ENCODE data around the gene WNT2B.

The WNT2B gene

DNA sequence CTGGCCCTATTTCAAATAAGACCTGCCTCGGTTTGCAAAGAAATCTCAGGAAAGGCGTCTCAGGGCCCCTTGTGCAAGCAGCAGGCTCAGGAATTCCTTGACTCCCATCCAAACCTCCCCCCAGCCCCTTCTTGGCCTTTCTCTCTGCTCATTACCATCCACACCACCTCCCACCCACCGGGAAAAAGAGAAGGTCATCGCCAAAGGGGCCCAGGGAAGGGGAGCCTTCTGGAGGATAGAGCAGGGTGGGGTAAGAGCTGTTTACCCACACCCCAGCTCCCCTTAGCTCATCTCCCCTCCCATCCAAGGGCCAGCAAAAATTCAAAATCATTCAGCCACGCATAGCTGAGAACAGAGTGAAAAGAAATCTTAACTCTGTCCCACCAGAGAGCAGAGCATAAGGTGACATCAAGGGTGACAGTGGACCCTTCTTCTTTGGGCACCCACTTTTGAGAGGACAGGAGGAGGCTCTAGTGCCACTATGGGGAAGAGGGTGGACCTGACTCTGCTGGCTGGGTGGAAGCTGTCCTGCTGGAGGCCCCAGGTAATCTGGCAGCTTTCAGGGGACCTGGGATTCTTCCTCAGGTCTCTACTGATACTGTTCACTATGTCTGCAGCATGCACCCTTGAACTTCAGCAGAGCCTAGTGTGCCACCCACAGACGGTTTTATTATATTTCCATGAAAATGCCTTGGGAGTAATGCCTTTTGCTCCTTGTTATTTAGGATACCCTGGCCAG lies 3.9 kb upstream of the WNT2B start:
- no peak for DNase-seq

DNA sequence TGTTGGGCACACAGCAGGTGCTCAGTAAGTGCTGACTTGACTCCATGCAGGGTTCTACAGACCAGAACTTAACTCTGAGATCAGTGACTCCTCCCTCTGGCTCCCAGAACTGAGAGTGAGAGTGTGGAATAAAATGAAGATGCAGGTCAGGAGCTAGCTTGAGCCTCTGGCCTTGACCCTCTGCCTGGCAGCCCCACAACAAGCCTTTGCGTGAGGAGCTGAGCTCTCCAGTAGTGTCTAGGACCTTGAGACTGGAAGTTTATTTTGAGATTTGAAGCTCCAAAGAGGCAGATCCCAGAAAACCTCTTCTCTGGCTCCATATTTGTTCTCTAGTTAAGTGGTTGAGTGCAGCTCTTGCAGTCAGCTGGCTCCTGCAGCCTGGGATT lies 3.4 kb upstream of the WNT2B start:
- DNase-seq: no peak

DNA sequence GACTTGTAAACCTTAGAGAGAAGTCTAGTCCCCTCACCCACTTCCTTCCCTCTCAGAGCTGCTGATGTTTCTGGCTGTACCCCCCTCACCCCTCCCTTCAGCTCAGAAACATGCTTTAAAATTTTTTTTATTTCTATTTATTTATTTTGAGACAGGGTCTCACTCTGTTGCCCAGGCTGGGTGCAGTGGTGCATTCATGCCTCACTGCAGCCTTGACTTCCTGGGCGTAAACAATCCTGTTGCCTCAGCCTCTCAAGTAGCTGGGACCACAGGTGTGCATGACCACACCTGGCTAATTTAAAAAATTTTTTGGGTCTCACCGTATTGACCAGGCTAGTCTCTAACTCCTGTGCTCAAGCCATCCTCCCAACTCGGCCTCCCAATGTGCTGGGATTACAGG lies 2.9 kb upstream of the WNT2B start:
- no peak for DNase-seq

DNA sequence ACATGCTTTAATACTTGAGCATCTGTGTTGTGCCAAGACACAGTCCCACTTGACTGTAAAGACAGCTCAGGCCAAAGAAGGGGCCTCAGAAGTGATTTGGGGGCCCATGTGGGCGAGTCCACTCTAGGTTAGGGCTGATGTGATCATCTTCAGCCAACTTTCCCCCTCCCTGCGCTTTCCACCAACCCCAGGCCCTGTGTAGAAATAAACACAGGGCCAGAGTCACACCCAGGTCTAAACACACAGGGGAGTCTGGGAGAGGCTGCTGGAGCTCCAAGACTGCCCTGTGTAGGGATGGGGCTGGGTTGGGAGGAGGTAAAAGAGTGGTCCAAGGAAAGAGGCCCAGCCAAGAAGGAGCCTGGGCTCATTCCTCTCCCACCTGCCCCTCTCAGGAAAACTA lies 2.5 kb upstream of the WNT2B start:
- DNase-seq: no peak

DNA sequence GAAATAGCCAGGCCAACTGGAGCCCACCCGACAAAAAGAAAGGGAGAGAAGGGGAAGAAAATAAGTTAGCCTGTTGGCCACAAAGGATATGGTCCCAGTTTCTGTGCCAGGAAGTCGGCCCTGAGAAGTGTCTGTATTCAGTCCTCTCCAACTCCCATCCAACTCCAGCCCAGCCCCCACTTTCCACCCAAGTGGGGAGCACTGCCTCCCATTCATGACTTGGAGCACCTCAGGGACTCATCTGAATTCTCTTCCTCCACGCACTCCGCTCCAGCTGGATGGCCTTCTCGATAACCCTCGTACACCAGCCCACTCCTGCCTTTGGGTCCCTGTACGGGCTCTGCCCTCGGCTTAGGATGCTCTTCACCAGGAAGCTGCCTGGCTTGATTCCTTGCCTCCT lies 2.0 kb upstream of the WNT2B start:
- DNase-seq: no peak

DNA sequence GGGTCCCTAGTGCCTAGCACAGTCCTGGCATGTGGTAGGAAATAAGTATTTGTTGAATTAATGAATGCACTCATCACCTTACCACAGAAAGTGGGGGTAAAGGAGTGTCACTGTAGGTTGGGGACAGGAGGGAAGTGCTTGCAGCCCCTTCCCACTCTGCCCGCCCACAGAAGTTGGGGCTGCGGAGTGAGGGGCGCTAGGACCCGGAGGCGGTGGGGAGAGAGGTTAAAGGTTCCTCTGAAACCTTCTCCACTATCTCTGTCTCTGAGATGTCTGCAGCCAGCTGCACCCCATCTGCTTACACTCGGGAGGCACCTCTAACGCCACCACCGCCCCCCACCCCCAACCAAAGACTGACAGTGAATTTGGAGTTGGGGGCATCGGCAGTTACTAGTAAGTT lies 1.4 kb upstream of the WNT2B start:
- DNase-seq: no peak

DNA sequence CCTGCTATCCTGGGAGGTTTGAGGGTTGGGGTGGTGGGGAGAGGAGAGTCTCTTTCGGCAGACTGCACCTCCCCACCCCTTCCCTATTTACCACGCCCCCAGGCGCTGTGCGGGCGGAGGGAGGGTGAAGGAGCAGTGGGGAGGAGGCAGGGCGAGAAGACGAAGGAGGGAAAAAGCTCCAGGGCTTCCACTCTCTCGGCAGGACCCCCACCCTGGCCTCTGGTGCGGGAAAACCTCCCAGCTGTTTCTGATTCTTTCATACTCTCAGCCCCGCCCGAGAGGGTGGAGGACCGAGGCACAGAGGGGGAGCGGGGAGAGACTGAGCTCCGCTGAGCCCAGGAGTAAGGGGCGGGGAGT lies 866 bp upstream of the WNT2B start:
- DNase-seq: no peak

DNA sequence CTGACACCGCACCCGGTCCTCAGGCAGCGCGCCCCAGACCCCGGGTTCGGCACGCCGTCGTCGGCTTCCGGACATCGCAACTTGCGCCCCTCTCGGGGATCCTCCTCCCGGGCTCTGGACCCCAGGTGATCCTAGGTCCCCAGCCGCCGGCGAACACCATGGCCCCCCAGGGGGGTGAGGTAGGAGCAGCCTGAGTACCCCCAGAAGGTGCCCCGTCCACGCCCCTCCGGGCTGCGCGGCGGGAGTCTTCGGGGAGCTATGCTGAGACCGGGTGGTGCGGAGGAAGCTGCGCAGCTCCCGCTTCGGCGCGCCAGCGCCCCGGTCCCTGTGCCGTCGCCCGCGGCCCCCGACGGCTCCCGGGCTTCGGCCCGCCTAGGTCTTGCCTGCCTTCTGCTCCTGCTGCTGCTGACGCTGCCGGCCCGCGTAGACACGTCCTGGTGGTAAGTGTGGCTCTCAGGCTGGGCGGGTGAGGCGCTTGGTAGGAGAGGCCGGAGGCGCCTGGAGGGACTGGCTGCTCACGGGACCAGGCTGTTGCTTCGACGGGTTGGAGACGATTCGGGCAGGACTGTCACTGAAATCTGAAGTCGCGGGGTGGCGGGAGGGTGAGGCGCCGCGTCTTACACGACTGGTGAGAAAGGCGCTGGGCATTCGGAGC lies 367 bp downstream of the WNT2B start:
- DNase-seq: no peak

DNA sequence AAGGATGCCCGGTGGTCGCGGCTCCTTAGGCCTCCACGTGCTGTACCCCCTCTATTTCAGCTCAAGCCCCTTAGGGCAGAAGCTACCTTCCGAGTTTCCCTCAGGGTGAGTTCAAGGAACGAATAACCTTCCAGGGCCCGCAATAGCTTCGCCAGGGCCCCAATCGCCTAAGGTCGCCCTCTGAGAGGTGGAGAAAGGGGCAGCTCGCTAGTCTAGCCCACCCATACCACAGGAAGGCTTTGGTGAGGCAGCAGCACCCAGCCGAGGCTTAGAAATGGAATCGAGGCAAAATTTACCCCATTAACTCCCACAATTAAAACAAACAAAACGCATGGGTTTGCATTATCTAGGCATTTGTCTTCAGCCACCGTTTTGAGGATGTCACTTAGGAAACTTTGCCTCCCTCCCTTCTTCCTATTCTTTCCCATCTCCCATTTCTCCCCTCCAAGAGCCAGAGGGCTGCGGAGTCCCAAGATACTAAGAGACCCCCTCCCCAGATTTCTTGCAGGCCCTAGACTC lies 954 bp downstream of the WNT2B start:
- DNase-seq: no peak

DNA sequence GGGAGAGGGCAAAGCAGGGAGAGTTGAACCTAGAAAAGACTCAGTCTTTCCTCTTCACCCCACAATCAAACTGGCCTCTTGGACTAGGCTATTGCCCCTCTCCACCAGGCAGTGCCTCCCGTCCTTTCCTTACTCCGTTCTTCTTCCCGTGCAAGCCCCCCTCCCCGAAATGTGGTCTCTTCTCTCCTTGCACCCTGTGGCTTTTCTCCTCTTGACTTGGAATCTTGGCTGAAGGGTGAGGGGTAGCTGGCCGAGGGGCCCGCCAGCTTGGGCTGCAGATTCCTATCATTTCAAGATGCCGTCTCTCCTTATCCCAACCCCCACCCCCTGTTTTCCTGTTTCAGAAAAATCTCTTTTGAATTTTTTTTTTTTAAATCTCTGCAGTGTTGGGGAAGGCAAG lies 1.6 kb downstream of the WNT2B start:
- no peak for DNase-seq

DNA sequence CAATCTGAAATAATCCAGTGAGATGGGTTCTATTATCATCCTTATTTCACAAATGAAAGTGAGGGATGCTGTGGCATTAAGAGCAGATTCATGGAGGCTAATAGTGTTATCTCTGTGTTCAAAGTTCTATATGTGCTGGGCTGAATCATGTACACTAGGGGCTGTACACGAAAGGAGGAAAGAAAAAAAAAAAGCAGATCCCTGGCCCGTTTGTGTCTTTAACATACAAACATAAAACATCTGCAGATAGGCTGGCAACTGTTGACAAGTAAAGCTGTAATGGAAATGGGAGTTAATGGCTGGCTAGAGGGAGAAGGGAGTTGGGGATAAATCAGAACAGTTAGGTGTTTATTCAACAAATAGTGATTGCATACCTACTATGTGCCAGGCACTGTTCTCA lies 3.1 kb downstream of the WNT2B start:
- no peak for DNase-seq

DNA sequence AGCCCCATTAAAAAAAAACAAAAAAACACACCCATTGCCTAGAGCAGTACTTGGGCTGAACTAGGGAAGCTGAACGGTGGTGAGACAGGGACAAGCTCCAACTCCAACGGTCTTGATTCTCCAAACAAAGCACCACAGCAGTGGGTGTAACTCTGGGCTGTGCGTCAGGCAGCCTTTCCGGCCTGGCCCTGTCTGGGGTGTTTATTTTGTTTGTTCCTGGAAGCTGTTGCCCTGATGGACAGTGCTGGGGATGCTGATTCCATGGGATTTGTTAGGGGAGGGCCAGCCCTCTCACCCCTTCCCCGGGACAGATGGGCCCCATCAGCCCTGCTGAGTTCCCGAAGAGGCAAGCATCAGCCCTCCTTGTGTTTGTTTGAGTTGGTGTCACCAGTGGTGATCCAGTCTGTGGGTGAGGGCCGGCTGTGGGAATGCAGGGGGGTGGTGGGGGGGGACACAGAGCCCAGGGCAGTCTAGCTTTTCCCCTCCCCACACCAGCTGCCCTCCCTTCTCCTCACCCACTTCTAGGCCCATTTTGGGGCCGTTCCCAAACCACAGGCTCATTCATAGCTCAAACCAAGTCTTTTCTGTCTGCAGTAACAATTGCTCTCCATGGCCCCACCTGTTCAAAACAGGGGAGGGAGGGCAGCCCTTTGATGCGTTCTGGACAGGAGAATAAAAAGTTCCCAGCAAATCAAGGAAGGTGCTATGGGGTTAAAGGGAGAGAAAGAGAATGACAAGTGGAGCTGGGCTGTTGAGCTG lies 4.5 kb downstream of the WNT2B start:
- DNase-seq: no peak

DNA sequence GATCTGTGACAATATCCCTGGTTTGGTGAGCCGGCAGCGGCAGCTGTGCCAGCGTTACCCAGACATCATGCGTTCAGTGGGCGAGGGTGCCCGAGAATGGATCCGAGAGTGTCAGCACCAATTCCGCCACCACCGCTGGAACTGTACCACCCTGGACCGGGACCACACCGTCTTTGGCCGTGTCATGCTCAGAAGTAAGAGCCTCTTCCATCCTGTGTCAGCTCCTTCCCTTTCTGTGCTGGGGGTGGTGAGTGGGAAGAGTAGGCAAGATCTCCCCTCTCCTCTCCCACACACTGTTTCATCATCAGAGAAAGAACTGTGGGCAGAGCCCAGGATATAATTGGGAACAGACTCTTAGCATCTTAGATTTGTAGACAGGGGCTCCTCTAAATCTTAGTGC lies 6.1 kb downstream of the WNT2B start:
- DNase-seq: peak in 4 of 58 donors; percentile 13 to 34 (median 24)

DNA sequence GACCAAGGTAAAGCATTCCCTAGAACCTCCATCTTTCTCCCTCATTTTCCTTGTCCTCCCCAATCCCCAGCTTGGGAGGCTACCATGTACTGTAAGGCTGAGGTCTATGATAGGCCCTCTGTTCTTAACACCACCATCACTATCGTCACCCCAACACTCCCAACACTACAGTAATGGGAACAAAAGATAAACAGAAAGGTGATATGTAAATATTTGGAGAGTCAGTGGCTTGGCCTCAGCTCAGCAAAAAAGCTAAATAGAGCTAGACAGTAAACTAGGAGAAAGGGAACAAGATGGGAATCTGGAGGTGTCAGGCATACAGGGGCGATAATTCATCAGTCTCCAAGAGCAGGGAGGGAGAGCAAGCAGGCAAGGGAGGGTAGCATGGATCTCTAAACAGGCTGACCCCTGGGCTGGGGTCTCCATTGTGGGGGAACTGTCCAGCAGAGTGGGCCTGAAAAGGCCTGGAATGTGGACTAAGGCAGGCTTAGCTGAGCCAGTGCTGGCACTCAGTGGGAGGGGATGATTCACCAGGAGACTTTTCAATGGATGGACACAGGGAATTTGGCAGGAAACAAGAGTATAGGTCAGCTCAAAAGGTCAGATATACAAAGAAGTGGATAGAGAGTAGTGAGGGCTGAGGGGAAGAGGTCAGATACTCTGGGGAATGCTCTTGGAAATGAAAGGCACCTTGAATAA lies 6.7 kb downstream of the WNT2B start:
- DNase-seq: no peak

DNA sequence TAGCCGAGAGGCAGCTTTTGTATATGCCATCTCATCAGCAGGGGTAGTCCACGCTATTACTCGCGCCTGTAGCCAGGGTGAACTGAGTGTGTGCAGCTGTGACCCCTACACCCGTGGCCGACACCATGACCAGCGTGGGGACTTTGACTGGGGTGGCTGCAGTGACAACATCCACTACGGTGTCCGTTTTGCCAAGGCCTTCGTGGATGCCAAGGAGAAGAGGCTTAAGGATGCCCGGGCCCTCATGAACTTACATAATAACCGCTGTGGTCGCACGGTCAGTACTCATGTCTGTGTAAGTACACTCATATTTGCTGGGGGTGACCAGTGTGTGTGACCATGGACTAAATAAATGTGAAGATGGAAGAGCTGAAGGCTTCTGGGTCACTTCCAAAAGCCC lies 7.4 kb downstream of the WNT2B start:
- no peak for DNase-seq

DNA sequence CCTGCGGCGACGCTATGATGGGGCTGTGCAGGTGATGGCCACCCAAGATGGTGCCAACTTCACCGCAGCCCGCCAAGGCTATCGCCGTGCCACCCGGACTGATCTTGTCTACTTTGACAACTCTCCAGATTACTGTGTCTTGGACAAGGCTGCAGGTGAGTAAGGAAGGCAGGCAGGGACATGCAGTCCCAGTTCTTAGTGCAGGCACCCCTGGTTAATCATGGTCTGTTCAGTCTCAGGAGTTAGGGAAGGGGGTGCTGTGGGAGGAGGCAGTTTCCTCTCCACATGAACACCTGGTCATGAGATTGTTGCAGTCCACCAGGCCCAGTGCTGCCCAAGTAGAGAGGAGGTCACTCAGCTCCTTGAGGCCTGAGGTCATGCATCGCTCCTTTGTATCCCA lies 8.5 kb downstream of the WNT2B start:
- DNase-seq: no peak

DNA sequence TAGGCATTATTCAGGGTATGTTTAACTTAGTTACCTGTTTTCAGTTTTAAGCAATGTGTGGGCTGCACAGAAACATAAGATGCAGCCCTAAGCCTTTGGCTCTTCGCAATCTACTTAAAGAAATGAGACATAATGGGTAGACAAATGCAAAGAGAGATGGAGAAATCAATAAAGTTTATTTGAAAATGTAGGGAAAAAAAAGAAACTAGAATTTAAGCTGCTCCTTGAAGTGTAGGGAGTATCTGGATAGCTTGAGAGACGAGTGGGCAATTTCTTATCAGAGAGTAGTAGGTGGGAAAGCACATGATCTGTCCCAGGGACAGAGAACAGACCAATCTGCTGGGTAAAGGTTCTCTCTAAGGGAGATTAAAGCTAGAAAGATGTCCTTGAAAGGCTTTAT lies 8.9 kb downstream of the WNT2B start:
- DNase-seq: no peak

DNA sequence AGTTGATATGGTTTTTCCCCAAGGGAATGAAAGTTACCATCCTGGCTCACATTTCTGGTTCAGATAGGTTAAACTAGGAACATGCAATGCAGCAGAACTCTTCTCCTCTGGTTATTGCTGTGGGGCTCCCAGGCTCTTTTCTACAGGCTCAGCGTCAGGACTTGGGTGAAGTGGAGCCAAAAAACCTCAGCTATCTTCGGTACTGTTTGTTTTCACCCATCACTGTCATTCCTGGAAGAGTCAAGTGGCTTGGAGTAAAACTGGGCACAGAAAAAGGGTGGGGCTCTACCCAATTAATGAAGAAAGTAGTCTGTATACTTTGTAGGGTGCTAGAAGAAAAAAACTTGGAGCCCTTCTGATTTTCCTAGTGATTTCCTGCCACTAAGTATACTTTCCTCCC lies 9.4 kb downstream of the WNT2B start:
- DNase-seq: no peak

DNA sequence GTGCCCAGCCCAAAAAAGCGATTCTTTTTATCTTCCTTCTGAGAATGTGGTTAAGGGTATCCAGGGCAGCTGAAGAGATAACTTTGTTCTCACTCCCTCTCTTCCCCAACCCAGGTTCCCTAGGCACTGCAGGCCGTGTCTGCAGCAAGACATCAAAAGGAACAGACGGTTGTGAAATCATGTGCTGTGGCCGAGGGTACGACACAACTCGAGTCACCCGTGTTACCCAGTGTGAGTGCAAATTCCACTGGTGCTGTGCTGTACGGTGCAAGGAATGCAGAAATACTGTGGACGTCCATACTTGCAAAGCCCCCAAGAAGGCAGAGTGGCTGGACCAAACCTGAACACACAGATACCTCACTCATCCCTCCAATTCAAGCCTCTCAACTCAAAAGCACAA lies 11.4 kb downstream of the WNT2B start:
- DNase-seq: no peak

DNA sequence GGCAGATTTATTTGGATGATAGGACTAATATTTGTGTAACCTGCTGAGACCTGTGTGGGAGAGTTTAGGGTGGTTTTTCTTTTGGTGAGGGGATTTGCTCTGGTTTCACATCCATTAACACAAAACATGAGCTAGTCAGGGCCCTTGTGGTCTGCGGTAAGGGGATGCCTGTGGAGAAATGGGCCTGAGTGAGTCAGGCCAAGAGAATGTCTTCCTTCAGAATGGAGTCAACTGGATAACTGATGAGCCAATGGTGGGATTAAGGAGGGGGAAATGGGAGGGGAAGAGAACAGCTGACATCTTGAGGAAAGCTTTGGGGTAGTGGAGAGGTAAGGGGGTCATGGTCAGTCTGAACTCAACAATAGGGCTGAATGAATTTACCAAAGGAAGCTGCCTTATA lies 13.9 kb downstream of the WNT2B start:
- no peak for DNase-seq

DNA sequence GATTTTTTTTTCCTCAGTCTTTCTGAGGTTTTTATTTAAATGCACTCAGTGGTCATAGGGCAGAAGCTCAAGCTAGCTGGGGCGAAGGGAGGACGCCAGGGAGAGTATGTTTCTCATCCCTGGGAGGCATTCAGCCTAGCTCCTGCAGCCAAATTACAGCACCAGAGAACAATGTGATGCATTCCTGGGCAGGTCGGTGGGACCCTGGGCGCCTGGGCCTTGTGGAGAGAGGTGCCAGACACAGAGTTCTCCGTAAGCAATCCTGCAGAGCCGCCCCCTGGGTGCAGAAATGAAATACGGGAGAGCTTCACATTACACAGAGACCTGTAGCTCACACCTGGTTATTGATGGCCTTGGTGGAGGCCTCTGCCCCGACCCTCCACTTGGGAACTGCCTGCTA lies 15.5 kb downstream of the WNT2B start:
- DNase-seq: no peak

DNA sequence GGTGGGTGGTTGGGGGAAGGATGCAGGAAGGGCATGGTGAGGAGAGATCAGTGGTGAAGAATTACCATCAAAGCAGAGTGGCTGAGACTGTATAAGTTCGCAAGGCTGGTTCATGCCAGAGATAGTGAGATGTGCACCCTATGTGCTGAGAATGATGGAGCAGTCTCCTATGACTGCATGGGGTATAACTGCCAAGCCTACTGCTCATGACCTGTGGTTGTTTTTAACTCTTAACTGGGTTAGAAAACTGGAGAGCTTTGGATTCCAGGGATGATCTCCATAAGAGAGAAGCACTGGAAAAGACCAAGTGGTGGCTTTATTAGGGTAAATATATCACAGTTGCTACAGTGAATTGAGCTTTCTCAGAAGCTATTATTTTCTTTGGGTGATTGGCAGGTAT lies 16.2 kb downstream of the WNT2B start:
- no peak for DNase-seq

Data from anterior cingulate cortex (tissue), 58 donors.